WTC11 (cell line): ENCODE data around the gene CACNA1D. TPM values are rescaled to one million over a fixed set of nuclear protein-coding genes. Genes with fewer than 3 reads are reported as not detected.

Experiments used
- ATAC-seq: fragments of 200-7000 bp; cut with Tn5 transposase; 2 replicates; pipeline ENCODE4 v1.10.0; 2021; ENCODE audit warnings: mild to moderate bottlenecking, moderate library complexity
- CTCF ChIA-PET: fragments of 300-600 bp; sonication (Branson Sonifier 250); formaldehyde crosslinking; loops from one replicate; lab custom pipeline; 2021; ENCODE audit warnings: antibody characterized with exemption; lab: Charles Lee
- POLR2A ChIA-PET: fragments of 350-600 bp; sonication (Branson Sonifier 250); formaldehyde crosslinking; loops from one replicate; lab custom pipeline; 2021; ENCODE audit warnings: antibody characterized with exemption; lab: Charles Lee
- DNase-seq: peaks from one replicate; pipeline ENCODE4 v3.0.0; 2021; ENCODE audit warnings: low spot score
- H3K27ac Mint-ChIP-seq: 2 replicates; pipeline ENCODE4 v1.8.0; 2021; ENCODE audit warnings: mixed read lengths
- H3K27me3 Mint-ChIP-seq: 2 replicates; pipeline ENCODE4 v1.8.0; 2021; ENCODE audit warnings: low read depth, mild to moderate bottlenecking, moderate library complexity, mixed read lengths
- H3K36me3 Mint-ChIP-seq: 2 replicates; pipeline ENCODE4 v1.8.0; 2021; ENCODE audit warnings: mixed read lengths
- H3K4me1 Mint-ChIP-seq: 2 replicates; pipeline ENCODE4 v1.8.0; 2022; ENCODE audit warnings: mixed read lengths
- H3K4me3 Mint-ChIP-seq: 2 replicates; pipeline ENCODE4 v1.8.0; 2021; ENCODE audit warnings: mild to moderate bottlenecking, moderate library complexity, mixed read lengths
- H3K9me3 Mint-ChIP-seq: 2 replicates; pipeline ENCODE4 v1.8.0; 2021; ENCODE audit warnings: mixed read lengths
- ATF6 ChIP-seq: sonication (generic); formaldehyde crosslinking; IDR thresholded peaks from 2 replicates; pipeline ENCODE4 v1.8.1; 2023; ENCODE audit warnings: mild to moderate bottlenecking, missing genetic modification reagents
- CDX4 ChIP-seq: fragments of 250-450 bp; sonication (Bioruptor Pico); IDR thresholded peaks from 2 replicates; pipeline ENCODE4 v1.9.0; 2021; ENCODE audit warnings: moderate library complexity, mild to moderate bottlenecking, inconsistent platforms, borderline replicate concordance
- ERG ChIP-seq: fragments of 250-450 bp; sonication (Bioruptor Pico); IDR thresholded peaks from 2 replicates; pipeline ENCODE4 v1.8.0; 2021; ENCODE audit warnings: mild to moderate bottlenecking
- FOXK1 ChIP-seq: sonication (generic); formaldehyde crosslinking; IDR thresholded peaks from 2 replicates; pipeline ENCODE4 v1.8.0; 2022; ENCODE audit warnings: mild to moderate bottlenecking, moderate library complexity, missing genetic modification reagents
- GTF2I ChIP-seq: fragments of 250-450 bp; sonication (Bioruptor Pico); conservative IDR thresholded peaks from 2 replicates; pipeline ENCODE4 v1.4.0; 2021; ENCODE audit warnings: mild to moderate bottlenecking
- HMGA2 ChIP-seq: fragments of 250-450 bp; sonication (Bioruptor Pico); IDR thresholded peaks from 2 replicates; pipeline ENCODE4 v1.4.0; 2021; ENCODE audit warnings: mild to moderate bottlenecking, moderate library complexity
- NFE2L1 ChIP-seq: sonication (generic); formaldehyde crosslinking; IDR thresholded peaks from 2 replicates; pipeline ENCODE4 v1.8.1; 2023; ENCODE audit warnings: missing genetic modification reagents
- NR2C2 ChIP-seq: sonication (generic); formaldehyde crosslinking; IDR thresholded peaks from 2 replicates; pipeline ENCODE4 v1.8.0; 2022; ENCODE audit warnings: mild to moderate bottlenecking, missing genetic modification reagents
- RELA ChIP-seq: sonication (generic); formaldehyde crosslinking; IDR thresholded peaks from 2 replicates; pipeline ENCODE4 v1.8.1; 2022; ENCODE audit warnings: missing genetic modification reagents, mild to moderate bottlenecking, borderline replicate concordance
- SMAD3 ChIP-seq: sonication (generic); formaldehyde crosslinking; IDR thresholded peaks from 2 replicates; pipeline ENCODE4 v1.8.0; 2022; ENCODE audit warnings: missing genetic modification reagents, mild to moderate bottlenecking, borderline replicate concordance
- TCF7 ChIP-seq: sonication (generic); formaldehyde crosslinking; IDR thresholded peaks from 2 replicates; pipeline ENCODE4 v1.8.0; 2022; ENCODE audit warnings: mild to moderate bottlenecking, low read depth, missing genetic modification reagents, moderate library complexity
- ZBTB21 ChIP-seq: sonication (generic); formaldehyde crosslinking; IDR thresholded peaks from 2 replicates; pipeline ENCODE4 v1.8.1; 2023; ENCODE audit warnings: mild to moderate bottlenecking, missing genetic modification reagents, borderline replicate concordance
- ZBTB43 ChIP-seq: sonication (generic); formaldehyde crosslinking; IDR thresholded peaks from 2 replicates; pipeline ENCODE4 v1.8.1; 2023; ENCODE audit warnings: mild to moderate bottlenecking, missing genetic modification reagents
- ZNF121 ChIP-seq: sonication (generic); formaldehyde crosslinking; IDR thresholded peaks from 2 replicates; pipeline ENCODE4 v1.8.0; 2023; ENCODE audit warnings: missing genetic modification reagents
- total RNA-seq: library from RNA; stranded (reverse); gene quantifications from 3 replicates; pipeline ENCODE4 v1.2.3, GENCODE V29; 2021
- TF ChIP-seq, protein P1 (sequence below): sonication (generic); formaldehyde crosslinking; IDR thresholded peaks from 2 replicates; pipeline ENCODE4 v1.8.0; 2023; ENCODE audit warnings: missing genetic modification reagents, mild to moderate bottlenecking, borderline replicate concordance
- TF ChIP-seq, protein P2 (sequence below): sonication (generic); formaldehyde crosslinking; IDR thresholded peaks from 2 replicates; pipeline ENCODE4 v1.8.0; 2022; ENCODE audit warnings: mild to moderate bottlenecking, missing genetic modification reagents
- TF ChIP-seq, protein P3 (sequence below): sonication (generic); formaldehyde crosslinking; IDR thresholded peaks from 2 replicates; pipeline ENCODE4 v1.8.1; 2022; ENCODE audit warnings: low read depth, mild to moderate bottlenecking, moderate library complexity, missing genetic modification reagents, borderline replicate concordance
- TF ChIP-seq, protein P4 (sequence below): fragments of 250-450 bp; sonication (Bioruptor Pico); IDR thresholded peaks from 2 replicates; pipeline ENCODE4 v2.1.2; 2022; ENCODE audit warnings: mild to moderate bottlenecking, moderate library complexity

Gene CACNA1D
- total RNA-seq, 1 experiment from 2014 or later = 2.3 TPM

GRCh38 chr3:53858096-53858741 is 363.8 kb downstream of the CACNA1D start:
- H3K27ac Mint-ChIP-seq = no peak overlapping the region
- ChIA-PET POLR2A (interaction anchor here (1.1 kb wide), 1 partner anchor 16 kb away, joined by 4 read pairs; no protein-coding TSS in a partner anchor), CTCF (interaction anchor here (0.5 kb wide), 1 partner anchor 52 kb away, joined by 3 read pairs; no protein-coding TSS in a partner anchor)
- TF ChIP-seq CDX4 (CRISPR knock-in tag) = no peak
- TF ChIP-seq ATF6 (CRISPR knock-in tag) = no peak
- H3K9me3 Mint-ChIP-seq = no peaks in the 10 kb centered on the region
- no peaks in the 10 kb centered on the region for H3K4me1 Mint-ChIP-seq
- H3K4me3 Mint-ChIP-seq = no peak overlapping the region
- no peaks in the 10 kb centered on the region for H3K27me3 Mint-ChIP-seq
- DNase-seq = no peak
- 0 out of 2 replicates have a peak, but pooled peaks have one; percentile 50 for ATAC-seq
- H3K36me3 Mint-ChIP-seq = peaks cover 26% of the 10 kb centered on the region

DNA sequence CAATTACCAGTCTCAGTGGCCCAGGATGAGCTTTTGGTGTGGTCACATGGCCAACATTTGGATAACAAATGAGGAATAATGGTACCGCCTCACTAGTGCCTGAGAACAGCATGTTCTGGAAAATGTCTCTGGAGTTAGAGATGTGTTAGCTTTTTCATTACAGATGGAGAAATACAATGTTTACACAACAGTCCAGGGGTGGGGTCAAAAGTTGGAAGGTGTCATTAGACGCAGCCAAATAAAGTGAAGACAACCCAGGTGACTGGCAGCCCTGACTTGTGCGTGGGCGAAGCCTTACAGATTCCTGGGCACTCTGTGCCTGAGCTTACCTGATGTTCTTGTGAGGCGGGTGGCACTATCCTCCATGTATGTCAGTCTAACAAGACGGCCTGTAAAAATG is 364.8 kb downstream of the CACNA1D start:
- H3K4me3 Mint-ChIP-seq = no peak overlapping the region
- ATAC-seq (no peak), DNase-seq (no peak)
- H3K4me1 Mint-ChIP-seq = no peaks in the 10 kb centered on the region
- H3K36me3 Mint-ChIP-seq = peaks cover 29% of the 10 kb centered on the region
- POLR2A ChIA-PET = no interaction called here
- no peaks in the 10 kb centered on the region for H3K27me3 Mint-ChIP-seq
- no peaks in the 10 kb centered on the region for H3K9me3 Mint-ChIP-seq
- CTCF ChIA-PET = no interaction called here
- H3K27ac Mint-ChIP-seq = no peak overlapping the region
- TF ChIP-seq HMGA2 (no peak), ZNF121 (CRISPR knock-in tag) (no peak), ZBTB43 (no peak), ERG (CRISPR knock-in tag) (no peak), NFE2L1 (CRISPR knock-in tag) (no peak), RELA (CRISPR knock-in tag) (no peak), NR2C2 (CRISPR knock-in tag) (no peak), SMAD3 (no peak), TCF7 (CRISPR knock-in tag) (no peak), ZBTB21 (no peak), GTF2I (no peak), FOXK1 (CRISPR knock-in tag) (no peak)
- TF ChIP-seq, protein P1, sequence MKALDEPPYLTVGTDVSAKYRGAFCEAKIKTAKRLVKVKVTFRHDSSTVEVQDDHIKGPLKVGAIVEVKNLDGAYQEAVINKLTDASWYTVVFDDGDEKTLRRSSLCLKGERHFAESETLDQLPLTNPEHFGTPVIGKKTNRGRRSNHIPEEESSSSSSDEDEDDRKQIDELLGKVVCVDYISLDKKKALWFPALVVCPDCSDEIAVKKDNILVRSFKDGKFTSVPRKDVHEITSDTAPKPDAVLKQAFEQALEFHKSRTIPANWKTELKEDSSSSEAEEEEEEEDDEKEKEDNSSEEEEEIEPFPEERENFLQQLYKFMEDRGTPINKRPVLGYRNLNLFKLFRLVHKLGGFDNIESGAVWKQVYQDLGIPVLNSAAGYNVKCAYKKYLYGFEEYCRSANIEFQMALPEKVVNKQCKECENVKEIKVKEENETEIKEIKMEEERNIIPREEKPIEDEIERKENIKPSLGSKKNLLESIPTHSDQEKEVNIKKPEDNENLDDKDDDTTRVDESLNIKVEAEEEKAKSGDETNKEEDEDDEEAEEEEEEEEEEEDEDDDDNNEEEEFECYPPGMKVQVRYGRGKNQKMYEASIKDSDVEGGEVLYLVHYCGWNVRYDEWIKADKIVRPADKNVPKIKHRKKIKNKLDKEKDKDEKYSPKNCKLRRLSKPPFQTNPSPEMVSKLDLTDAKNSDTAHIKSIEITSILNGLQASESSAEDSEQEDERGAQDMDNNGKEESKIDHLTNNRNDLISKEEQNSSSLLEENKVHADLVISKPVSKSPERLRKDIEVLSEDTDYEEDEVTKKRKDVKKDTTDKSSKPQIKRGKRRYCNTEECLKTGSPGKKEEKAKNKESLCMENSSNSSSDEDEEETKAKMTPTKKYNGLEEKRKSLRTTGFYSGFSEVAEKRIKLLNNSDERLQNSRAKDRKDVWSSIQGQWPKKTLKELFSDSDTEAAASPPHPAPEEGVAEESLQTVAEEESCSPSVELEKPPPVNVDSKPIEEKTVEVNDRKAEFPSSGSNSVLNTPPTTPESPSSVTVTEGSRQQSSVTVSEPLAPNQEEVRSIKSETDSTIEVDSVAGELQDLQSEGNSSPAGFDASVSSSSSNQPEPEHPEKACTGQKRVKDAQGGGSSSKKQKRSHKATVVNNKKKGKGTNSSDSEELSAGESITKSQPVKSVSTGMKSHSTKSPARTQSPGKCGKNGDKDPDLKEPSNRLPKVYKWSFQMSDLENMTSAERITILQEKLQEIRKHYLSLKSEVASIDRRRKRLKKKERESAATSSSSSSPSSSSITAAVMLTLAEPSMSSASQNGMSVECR (CRISPR knock-in tag) = no peak
- TF ChIP-seq, protein P2, sequence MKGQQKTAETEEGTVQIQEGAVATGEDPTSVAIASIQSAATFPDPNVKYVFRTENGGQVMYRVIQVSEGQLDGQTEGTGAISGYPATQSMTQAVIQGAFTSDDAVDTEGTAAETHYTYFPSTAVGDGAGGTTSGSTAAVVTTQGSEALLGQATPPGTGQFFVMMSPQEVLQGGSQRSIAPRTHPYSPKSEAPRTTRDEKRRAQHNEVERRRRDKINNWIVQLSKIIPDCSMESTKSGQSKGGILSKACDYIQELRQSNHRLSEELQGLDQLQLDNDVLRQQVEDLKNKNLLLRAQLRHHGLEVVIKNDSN (CRISPR knock-in tag) = no peak
- TF ChIP-seq, protein P3, sequence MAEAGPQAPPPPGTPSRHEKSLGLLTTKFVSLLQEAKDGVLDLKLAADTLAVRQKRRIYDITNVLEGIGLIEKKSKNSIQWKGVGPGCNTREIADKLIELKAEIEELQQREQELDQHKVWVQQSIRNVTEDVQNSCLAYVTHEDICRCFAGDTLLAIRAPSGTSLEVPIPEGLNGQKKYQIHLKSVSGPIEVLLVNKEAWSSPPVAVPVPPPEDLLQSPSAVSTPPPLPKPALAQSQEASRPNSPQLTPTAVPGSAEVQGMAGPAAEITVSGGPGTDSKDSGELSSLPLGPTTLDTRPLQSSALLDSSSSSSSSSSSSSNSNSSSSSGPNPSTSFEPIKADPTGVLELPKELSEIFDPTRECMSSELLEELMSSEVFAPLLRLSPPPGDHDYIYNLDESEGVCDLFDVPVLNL (CRISPR knock-in tag) = no peak
- TF ChIP-seq, protein P4, sequence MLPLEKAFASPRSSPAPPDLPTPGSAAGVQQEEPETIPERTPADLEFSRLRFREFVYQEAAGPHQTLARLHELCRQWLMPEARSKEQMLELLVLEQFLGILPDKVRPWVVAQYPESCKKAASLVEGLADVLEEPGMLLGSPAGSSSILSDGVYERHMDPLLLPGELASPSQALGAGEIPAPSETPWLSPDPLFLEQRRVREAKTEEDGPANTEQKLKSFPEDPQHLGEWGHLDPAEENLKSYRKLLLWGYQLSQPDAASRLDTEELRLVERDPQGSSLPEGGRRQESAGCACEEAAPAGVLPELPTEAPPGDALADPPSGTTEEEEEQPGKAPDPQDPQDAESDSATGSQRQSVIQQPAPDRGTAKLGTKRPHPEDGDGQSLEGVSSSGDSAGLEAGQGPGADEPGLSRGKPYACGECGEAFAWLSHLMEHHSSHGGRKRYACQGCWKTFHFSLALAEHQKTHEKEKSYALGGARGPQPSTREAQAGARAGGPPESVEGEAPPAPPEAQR (CRISPR knock-in tag) = no peak
